GM12878 (cell line): ENCODE data around the gene SPIN1. TPM values are rescaled to one million over a fixed set of nuclear protein-coding genes. Genes with fewer than 3 reads are reported as not detected.

Experiments used
- ATAC-seq: fragments of 200-7000 bp; cut with Tn5 transposase; 3 replicates; pipeline ENCODE4 v1.9.1; 2020; ENCODE audit warnings: mild to moderate bottlenecking, moderate library complexity
- BruUV-seq: library from RNA; stranded (reverse); fragments of 400-500 nt; replicated peaks from 2 replicates; lab custom pipeline; 2021; lab: Mats Ljungman, UMichigan
- CTCF ChIA-PET: fragments of 300-600 bp; sonication (Branson Sonifier 250); formaldehyde crosslinking; extraction: SDS; loops from one replicate; lab custom pipeline; 2021; ENCODE audit warnings: inconsistent platforms; lab: Yijun Ruan, JAX
- POLR2A ChIA-PET: fragments of 350-600 bp; formaldehyde crosslinking; extraction: SDS; loops from one replicate; lab custom pipeline; 2021; ENCODE audit warnings: inconsistent platforms; lab: Charles Lee
- RAD21 ChIA-PET: fragments of 300-600 bp; sonication (Branson Sonifier 250); formaldehyde crosslinking; loops from one replicate; lab custom pipeline; 2023; ENCODE audit warnings: antibody characterized with exemption; ENCODE audit not compliant: unreplicated experiment; lab: Charles Lee
- SMC1A ChIA-PET: fragments of 300-600 bp; sonication (Branson Sonifier 250); formaldehyde crosslinking; loops from one replicate; lab custom pipeline; 2023; ENCODE audit not compliant: unreplicated experiment, uncharacterized antibody; lab: Charles Lee
- DNase-seq: peaks from one replicate; pipeline ENCODE4 v3.0.0-alpha.2; 2011; ENCODE audit warnings: low read depth, low spot score
- FAIRE-seq: peaks from 3 replicates; lab custom pipeline; 2011; peaks lifted over from hg19 to GRCh38; lab: Jason Lieb, UNC
- H2AFZ ChIP-seq: 2 replicates; pipeline ENCODE4 v1.6.0; 2011; ENCODE audit warnings: low read depth, low read length, control low read depth; ENCODE audit not compliant: control insufficient read depth
- H3K27ac ChIP-seq: 2 replicates; pipeline ENCODE4 v1.5.1; 2011; ENCODE audit warnings: control low read depth; ENCODE audit not compliant: control insufficient read depth, insufficient read depth
- H3K27me3 ChIP-seq, 2 experiments: replicated peaks in 1 of 2; 2 replicates each; pipeline versions ENCODE4 v1.6.0 to v1.6.1; 2011; ENCODE audit warnings: low read length in 1 of 2; ENCODE audit not compliant: control insufficient read depth in 2 of 2, insufficient read depth in 2 of 2
- H3K36me3 ChIP-seq, 2 experiments: 2 replicates each; pipeline ENCODE4 v1.5.1; 2011; ENCODE audit warnings: low read length in 1 of 2; ENCODE audit not compliant: control insufficient read depth in 2 of 2, insufficient read depth in 2 of 2
- H3K4me1 ChIP-seq: 2 replicates; pipeline ENCODE4 v1.6.1; 2011; ENCODE audit warnings: mild to moderate bottlenecking, low read length, moderate library complexity, mixed read lengths; ENCODE audit not compliant: control insufficient read depth, insufficient read depth
- H3K4me2 ChIP-seq: 2 replicates; pipeline ENCODE4 v1.6.0; 2011; ENCODE audit warnings: control low read depth; ENCODE audit not compliant: control insufficient read depth, insufficient read depth
- H3K4me3 ChIP-seq: fragments of 200-600 bp; sonication (generic); 2 replicates; pipeline ENCODE4 v1.5.1; 2016
- H3K79me2 ChIP-seq: 2 replicates; pipeline ENCODE4 v1.6.0; 2011; ENCODE audit warnings: low read length; ENCODE audit not compliant: control insufficient read depth, insufficient read depth
- H3K9ac ChIP-seq: 2 replicates; pipeline ENCODE4 v1.8.0; 2011; ENCODE audit warnings: low read length, control low read depth, mixed read lengths; ENCODE audit not compliant: control insufficient read depth, insufficient read depth
- H3K9me3 ChIP-seq: replicated peaks from 3 replicates; pipeline ENCODE4 v1.5.1; 2011; ENCODE audit warnings: mild to moderate bottlenecking, low read length; ENCODE audit not compliant: control insufficient read depth, insufficient read depth
- H4K20me1 ChIP-seq: 2 replicates; pipeline ENCODE4 v1.6.0; 2011; ENCODE audit not compliant: control insufficient read depth, insufficient read depth
- BCL11A ChIP-seq: IDR thresholded peaks from 2 replicates; pipeline ENCODE4 v1.6.1; 2011; ENCODE audit warnings: low read depth, low read length
- BHLHE40 ChIP-seq, 2 experiments: fragments of 450-650 bp in 1 of 2; IDR thresholded peaks; 2 replicates each; pipeline ENCODE4 v1.6.1; 2011 to 2017; ENCODE audit warnings: low read depth in 2 of 2, borderline replicate concordance in 1 of 2, improper control_type of control experiment in 1 of 2, low read length in 1 of 2, mild to moderate bottlenecking in 1 of 2
- DPF2 ChIP-seq: fragments of 450-650 bp; IDR thresholded peaks from 2 replicates; pipeline ENCODE4 v1.6.1; 2017; ENCODE audit warnings: mild to moderate bottlenecking
- EGR1 ChIP-seq, 2 experiments: IDR thresholded peaks; 1 replicate in 1 of 2; 2 replicates in 1 of 2; pipeline ENCODE4 v1.6.1; 2011 to 2012; ENCODE audit warnings: low read depth in 2 of 2, low read length in 2 of 2, borderline replicate concordance in 1 of 2, mild to moderate bottlenecking in 1 of 2, moderate library complexity in 1 of 2
- GABPA ChIP-seq: IDR thresholded peaks from 2 replicates; pipeline ENCODE4 v1.6.1; 2014; ENCODE audit warnings: antibody characterized with exemption, low read depth, mild to moderate bottlenecking, inconsistent platforms
- IKZF2 ChIP-seq, 2 experiments: fragments of 450-650 bp; IDR thresholded peaks; 2 replicates each; pipeline ENCODE4 v1.6.1; 2017; ENCODE audit warnings: mild to moderate bottlenecking in 2 of 2, moderate library complexity in 2 of 2
- MTA2 ChIP-seq: fragments of 450-650 bp; IDR thresholded peaks from 2 replicates; pipeline ENCODE4 v1.6.1; 2016; ENCODE audit warnings: low read depth, mild to moderate bottlenecking, moderate library complexity
- NBN ChIP-seq: fragments of 450-650 bp; IDR thresholded peaks from 2 replicates; pipeline ENCODE4 v1.6.1; 2016
- NR2F1 ChIP-seq: fragments of 450-650 bp; conservative IDR thresholded peaks from 2 replicates; pipeline ENCODE4 v1.6.1; 2017; ENCODE audit warnings: mild to moderate bottlenecking
- PML ChIP-seq: IDR thresholded peaks from 2 replicates; pipeline ENCODE4 v1.6.1; 2012; ENCODE audit warnings: low read length, inconsistent platforms
- RELB ChIP-seq: fragments of 450-650 bp; IDR thresholded peaks from 2 replicates; pipeline ENCODE4 v1.6.1; 2017; ENCODE audit warnings: low read depth, mild to moderate bottlenecking, moderate library complexity
- SIN3A ChIP-seq: IDR thresholded peaks from 2 replicates; pipeline ENCODE4 v1.6.1; 2012; ENCODE audit warnings: low read depth, low read length, improper control_type of control experiment
- YY1 ChIP-seq: IDR thresholded peaks from 2 replicates; pipeline ENCODE4 v1.6.1; 2011; ENCODE audit warnings: low read depth, mild to moderate bottlenecking, low read length
- ZNF24 ChIP-seq: fragments of 450-650 bp; IDR thresholded peaks from 2 replicates; pipeline ENCODE4 v1.6.1; 2017; ENCODE audit warnings: antibody characterized with exemption, mild to moderate bottlenecking
- WGBS: methylation state at CpG from one replicate; pipeline ENCODE4 v1.1.6; 2016; ENCODE audit warnings: low lambda C conversion rate; ENCODE audit not compliant: insufficient replicate concordance, insufficient coverage; ENCODE audit errors: missing lambda C conversion rate; 5-methylcytosine and 5-hydroxymethylcytosine counted together
- in situ Hi-C: fragments of 300-500 bp; cut with MboI; formaldehyde crosslinking; loops from 9 replicates; pipeline ENCODE4 v1.14.3; 2018; ENCODE audit warnings: mixed read lengths
- intact Hi-C: fragments of 100-400 bp; cut with micrococcal nuclease; formaldehyde crosslinking; loops from one replicate; pipeline ENCODE4 v1.14.2; 2022; ENCODE audit not compliant: unreplicated experiment
- polyA plus RNA-seq, 11 experiments: library from polyadenylated mRNA; depleted of rRNA in 4 of 11; unstranded in 6 of 11; stranded (reverse) in 5 of 11; fragments of >200 nt; fragmentation: Nextera tagmentation in 4 of 11; fragmentation: Illumina TruSeq in 1 of 11; extraction: Ambion mirVana in 4 of 11; extraction: Trizol in 1 of 11; gene quantifications; 1 replicate in 1 of 11; 2 replicates in 10 of 11; pipeline versions ENCODE4 v1.2.1 to v1.2.3, GENCODE V29; 2011 to 2016; ENCODE audit warnings: inconsistent platforms in 2 of 11, missing spikeins in 2 of 11, low read depth in 1 of 11
- total RNA-seq, 4 experiments: library from RNA; depleted of rRNA in 3 of 4; stranded (reverse); fragments of >200 nt in 3 of 4; fragmentation: Illumina TruSeq in 1 of 4; extraction: Trizol in 1 of 4; gene quantifications; 2 replicates each; pipeline versions ENCODE4 v1.2.1 to v1.2.3, GENCODE V29; 2013 to 2021
- TF ChIP-seq, protein P1 (sequence below): fragments of 450-650 bp; IDR thresholded peaks from 2 replicates; pipeline ENCODE4 v1.6.1; 2016; ENCODE audit warnings: mild to moderate bottlenecking, moderate library complexity, borderline replicate concordance
- TF ChIP-seq, protein P2 (sequence below): fragments of 450-650 bp; conservative IDR thresholded peaks from 2 replicates; pipeline ENCODE4 v1.6.1; 2017; ENCODE audit warnings: mild to moderate bottlenecking, moderate library complexity

Gene SPIN1
- total and polyA plus RNA-seq, 10 of the 15 experiments (the other 5 are each of a cell fraction or from before 2014, with no cell fraction given): 6.6 to 30.3 (median 17.1) TPM

- no peak for FAIRE-seq
- BruUV-seq: no TSS peak
- Histone ChIP-seq H3K9me3 (no peaks in the 10 kb centered on the region), H2AFZ (no peak overlapping the region), H3K4me1 (peaks cover 4% of the 10 kb centered on the region; the same call in 1 of the 2 replicates), H3K79me2 (no peaks in the 10 kb centered on the region), H3K4me3 (no peak overlapping the region), H3K27me3 (no peaks in the 10 kb centered on the region), H4K20me1 (no peaks in the 10 kb centered on the region), H3K36me3 (no peaks in the 10 kb centered on the region; a peak in 2 of 4 replicates), H3K9ac (no peak overlapping the region), H3K4me2 (no peak overlapping the region), H3K27ac (no peak overlapping the region)
- SMC1A ChIA-PET: interaction anchor here (1.4 kb wide), 1 partner anchor 10 kb away, joined by 11 read pairs; no protein-coding TSS in a partner anchor
- peak; percentile 35 for DNase-seq
- ATAC-seq: peak; percentile 76
- CTCF ChIA-PET: interaction anchor here (1.5 kb wide), 1 partner anchor 10 kb away, joined by 7 read pairs; no protein-coding TSS in a partner anchor
- in situ Hi-C loops: no loop called here
- intact Hi-C loops: no loop called here
- POLR2A ChIA-PET: no interaction called here
- 8% methylated on average over 3 of the region's 3 CpGs for WGBS
- RAD21 ChIA-PET: no interaction called here
- TF ChIP-seq BHLHE40 (IDR thresholded peaks at IDR 0.05; ENCODE audit: borderline replicate concordance in 1 of 2, low read depth in 2 of 2, low read length in 1 of 2) (peak; percentile 8 to 12; a peak in 1 of 4 replicates), MTA2 (peak; percentile 99), YY1 (no peak), DPF2 (peak; percentile 80), EGR1 (IDR thresholded peaks at IDR 0.05; ENCODE audit: borderline replicate concordance in 1 of 2, low read depth in 2 of 2, low read length in 2 of 2) (no peak), IKZF2 (IDR thresholded peaks at IDR 0.05) (peak; percentile 75 to 87), BCL11A (peak; percentile 96), RELB (peak; percentile 77), SIN3A (no peak), GABPA (no peak), NBN (peak; percentile 80), NR2F1 (peak; percentile 64), ZNF24 (peak; percentile 37; the same call in 1 of the 2 replicates), PML (no peak)
- TF ChIP-seq, protein P1, sequence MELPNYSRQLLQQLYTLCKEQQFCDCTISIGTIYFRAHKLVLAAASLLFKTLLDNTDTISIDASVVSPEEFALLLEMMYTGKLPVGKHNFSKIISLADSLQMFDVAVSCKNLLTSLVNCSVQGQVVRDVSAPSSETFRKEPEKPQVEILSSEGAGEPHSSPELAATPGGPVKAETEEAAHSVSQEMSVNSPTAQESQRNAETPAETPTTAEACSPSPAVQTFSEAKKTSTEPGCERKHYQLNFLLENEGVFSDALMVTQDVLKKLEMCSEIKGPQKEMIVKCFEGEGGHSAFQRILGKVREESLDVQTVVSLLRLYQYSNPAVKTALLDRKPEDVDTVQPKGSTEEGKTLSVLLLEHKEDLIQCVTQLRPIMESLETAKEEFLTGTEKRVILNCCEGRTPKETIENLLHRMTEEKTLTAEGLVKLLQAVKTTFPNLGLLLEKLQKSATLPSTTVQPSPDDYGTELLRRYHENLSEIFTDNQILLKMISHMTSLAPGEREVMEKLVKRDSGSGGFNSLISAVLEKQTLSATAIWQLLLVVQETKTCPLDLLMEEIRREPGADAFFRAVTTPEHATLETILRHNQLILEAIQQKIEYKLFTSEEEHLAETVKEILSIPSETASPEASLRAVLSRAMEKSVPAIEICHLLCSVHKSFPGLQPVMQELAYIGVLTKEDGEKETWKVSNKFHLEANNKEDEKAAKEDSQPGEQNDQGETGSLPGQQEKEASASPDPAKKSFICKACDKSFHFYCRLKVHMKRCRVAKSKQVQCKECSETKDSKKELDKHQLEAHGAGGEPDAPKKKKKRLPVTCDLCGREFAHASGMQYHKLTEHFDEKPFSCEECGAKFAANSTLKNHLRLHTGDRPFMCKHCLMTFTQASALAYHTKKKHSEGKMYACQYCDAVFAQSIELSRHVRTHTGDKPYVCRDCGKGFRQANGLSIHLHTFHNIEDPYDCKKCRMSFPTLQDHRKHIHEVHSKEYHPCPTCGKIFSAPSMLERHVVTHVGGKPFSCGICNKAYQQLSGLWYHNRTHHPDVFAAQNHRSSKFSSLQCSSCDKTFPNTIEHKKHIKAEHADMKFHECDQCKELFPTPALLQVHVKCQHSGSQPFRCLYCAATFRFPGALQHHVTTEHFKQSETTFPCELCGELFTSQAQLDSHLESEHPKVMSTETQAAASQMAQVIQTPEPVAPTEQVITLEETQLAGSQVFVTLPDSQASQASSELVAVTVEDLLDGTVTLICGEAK: no peak
- TF ChIP-seq, protein P2, sequence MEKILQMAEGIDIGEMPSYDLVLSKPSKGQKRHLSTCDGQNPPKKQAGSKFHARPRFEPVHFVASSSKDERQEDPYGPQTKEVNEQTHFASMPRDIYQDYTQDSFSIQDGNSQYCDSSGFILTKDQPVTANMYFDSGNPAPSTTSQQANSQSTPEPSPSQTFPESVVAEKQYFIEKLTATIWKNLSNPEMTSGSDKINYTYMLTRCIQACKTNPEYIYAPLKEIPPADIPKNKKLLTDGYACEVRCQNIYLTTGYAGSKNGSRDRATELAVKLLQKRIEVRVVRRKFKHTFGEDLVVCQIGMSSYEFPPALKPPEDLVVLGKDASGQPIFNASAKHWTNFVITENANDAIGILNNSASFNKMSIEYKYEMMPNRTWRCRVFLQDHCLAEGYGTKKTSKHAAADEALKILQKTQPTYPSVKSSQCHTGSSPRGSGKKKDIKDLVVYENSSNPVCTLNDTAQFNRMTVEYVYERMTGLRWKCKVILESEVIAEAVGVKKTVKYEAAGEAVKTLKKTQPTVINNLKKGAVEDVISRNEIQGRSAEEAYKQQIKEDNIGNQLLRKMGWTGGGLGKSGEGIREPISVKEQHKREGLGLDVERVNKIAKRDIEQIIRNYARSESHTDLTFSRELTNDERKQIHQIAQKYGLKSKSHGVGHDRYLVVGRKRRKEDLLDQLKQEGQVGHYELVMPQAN: no peak
Observed at GRCh38 chr9:88477300-88477751, 89.1 kb downstream of the SPIN1 start.
